Nucleus accumbens (tissue), 56 donors: Measurements from ENCODE around the gene MRPL53.

ENCODE experiments used
- DNase-seq, 56 donors: peaks; one replicate each; lab custom pipeline; 2025; lab: John Stamatoyannopoulos, UW

MRPL53 gene

DNA sequence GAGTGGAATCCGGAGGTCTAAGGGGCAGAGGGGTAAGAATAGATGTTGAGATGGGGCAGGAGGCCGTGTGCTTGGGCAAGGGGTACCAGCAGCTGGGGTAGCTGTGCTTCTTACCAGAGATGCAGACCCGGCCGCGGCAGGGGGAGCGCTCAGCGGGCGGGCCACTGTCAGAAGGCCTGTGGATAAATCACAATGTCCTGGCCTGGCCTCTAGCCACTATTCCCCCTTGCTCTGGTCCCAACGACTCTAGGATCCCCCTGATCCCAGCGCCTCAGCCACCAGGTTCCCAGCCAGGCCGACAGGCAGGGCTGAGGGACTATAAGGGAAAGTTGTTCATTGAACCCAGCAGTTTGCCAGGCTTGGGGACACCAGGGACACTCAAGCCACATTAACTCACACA is 42.0 kb downstream of the MRPL53 start:
- no peak for DNase-seq

DNA sequence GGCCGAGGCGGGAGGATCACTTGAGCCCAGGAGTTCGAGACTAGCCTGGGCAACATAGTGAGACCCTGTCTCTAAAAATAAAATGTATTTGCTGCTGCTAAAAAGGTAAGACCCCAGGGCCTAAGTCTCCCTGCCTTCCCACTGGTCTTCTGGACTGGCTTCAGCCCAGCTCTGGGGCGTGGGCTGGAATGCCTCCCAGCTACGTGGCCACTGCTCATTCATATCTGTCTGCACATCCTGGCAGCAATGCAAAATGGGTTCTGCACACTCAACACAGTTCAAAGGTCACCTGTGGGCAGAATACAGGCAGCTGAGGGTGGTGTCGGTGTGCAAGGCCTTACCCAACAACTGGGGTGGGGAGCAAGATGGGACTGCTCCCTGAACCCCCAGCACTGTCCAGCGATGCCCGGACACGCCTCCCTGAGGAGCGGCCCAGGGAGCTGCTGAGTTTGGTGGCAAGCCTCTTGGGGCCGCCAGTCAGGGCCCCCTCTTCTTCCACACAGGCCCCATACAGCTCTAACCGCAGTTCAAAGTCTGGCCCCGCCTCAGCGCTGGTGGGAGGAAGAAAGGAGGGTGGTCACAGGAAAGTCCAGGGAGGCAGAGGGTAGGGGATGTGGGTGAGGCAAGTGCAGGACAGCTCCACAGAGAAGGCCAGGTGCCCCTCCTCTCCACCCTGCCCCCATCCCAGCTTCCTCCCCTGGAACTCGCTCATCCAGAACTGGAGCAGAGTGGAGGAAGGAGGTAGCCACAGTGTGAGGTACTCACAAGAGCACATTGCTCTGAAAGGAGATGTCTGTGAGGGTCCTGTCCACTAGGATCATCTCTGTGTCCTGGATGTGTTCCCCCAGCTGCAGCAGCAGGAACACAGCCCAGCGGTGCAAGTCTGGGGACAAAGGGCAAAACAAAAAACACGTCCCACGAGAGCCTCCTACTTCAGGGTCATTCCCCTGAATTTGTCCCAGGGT is 42.7 kb downstream of the MRPL53 start:
- no peak for DNase-seq

DNA sequence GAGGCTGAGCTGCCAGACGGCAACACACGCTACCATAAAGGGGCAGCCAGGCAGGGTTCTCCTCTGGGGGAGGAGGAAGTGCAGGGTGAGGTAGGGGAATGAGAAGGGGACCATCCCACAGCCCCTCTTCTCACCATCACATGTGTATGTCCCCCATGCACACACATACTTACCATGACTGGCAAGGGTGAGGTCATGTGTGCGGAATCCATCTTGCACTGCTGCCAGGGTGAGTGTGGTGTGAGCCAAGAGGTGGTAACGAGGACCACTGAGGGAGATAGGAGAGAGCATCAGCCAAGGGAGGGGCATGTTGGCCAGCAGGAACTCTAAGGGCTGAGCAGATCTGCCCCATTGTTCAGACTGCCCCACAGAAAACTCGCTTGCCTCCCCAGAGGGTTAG is 43.8 kb downstream of the MRPL53 start:
- no peak for DNase-seq

DNA sequence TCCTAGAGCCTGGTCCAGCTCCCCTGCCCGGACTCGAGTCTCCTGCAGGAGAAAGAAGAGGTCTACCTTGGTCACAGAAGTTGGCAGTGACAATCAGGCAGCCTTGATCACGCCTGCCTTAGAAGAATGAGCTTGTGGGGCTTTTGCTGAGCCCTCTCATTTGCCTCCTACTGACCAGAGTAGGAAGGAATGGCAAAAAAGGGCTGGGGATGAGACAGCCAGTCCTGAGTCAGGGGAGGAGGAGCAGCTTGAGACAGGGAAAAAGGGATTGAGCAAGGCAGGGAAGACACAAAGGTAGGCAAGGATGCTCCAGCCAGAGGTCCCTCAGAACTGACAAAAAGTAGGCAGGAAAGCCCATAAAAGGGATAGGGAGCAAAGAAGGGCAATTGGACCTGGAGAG is 44.9 kb downstream of the MRPL53 start:
- no peak for DNase-seq

- no peak for DNase-seq
These were observed 46.2 kb downstream of the MRPL53 start for GRCh38 chr2:74426181-74426758.

DNA sequence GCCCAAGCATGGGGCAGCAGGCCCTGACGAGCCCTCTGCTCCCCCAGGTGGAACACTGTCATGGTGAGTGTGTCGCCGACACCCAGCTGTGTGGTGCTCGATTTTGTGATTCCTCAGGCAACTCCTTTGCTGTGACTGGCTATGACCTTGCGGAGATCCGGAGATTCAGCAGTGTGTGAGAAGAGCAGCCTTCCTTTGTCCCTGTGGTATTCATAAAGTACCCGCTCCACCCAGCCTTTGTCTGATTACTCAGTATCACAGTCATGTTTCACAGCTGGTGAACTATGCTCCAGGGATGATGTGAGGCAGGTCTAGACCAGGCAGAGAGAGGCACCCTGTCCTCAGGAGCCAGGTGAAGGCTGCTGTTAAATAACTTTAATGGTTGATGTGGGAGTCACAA is 47.0 kb downstream of the MRPL53 start:
- DNase-seq, result no peak

DNA sequence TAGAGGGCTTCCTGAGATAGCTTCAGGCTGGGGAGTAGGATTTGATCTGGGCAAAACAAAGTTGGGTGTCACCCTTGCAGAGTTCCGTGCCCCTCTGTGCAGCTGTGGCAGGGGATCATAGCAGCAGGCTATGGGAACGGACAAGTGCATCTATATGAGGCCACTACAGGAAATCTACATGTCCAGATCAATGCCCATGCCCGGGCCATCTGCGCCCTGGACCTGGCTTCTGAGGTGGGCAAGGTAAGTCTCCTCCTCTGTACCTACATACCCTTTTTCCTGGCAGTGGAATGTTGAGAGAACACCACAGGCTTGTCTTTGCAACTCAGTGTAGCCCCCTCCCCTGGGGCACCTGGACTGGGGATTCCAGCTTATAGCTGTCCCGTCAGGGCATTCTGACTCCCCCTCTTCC is 47.5 kb downstream of the MRPL53 start:
- DNase-seq, result no peak

DNA sequence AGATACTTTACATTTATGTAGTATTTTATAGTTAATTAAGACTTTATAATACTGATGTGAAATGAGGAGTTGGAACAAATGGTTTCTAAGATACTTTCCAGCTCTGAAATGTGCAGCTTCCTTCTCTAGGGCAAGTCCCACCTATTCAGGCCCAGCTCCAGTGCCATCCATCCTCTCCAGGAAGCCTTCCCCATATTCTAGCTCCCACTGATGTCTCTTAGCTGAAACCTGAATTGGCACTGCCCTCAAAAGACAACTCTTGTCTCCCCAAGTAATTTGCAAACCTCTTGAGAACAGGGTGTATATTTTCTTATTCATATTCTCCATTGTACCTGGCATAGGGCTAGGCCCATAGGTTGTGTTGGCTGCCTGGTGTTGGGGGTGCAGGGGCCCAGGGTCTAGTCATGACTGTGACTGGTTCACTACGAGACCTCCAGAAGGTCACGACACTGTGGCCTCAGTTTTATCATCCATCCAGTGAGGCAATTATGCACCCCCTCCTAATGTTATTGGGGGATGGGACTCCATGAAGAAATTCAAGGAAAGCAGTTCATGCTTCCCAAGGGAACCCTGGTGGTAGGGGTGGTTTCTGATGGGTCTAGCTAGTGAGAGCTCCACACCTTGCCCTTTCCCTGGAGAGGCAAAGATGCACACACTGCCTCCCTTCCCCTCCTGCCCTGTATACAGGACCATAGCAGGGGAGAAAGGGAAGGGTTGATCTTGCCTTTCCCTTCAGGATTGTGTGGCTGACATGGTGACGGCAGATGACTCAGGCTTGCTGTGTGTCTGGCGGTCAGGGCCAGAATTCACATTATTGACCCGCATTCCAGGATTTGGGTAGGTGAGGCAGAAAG is 48.1 kb downstream of the MRPL53 start:
- DNase-seq, result no peak

DNA sequence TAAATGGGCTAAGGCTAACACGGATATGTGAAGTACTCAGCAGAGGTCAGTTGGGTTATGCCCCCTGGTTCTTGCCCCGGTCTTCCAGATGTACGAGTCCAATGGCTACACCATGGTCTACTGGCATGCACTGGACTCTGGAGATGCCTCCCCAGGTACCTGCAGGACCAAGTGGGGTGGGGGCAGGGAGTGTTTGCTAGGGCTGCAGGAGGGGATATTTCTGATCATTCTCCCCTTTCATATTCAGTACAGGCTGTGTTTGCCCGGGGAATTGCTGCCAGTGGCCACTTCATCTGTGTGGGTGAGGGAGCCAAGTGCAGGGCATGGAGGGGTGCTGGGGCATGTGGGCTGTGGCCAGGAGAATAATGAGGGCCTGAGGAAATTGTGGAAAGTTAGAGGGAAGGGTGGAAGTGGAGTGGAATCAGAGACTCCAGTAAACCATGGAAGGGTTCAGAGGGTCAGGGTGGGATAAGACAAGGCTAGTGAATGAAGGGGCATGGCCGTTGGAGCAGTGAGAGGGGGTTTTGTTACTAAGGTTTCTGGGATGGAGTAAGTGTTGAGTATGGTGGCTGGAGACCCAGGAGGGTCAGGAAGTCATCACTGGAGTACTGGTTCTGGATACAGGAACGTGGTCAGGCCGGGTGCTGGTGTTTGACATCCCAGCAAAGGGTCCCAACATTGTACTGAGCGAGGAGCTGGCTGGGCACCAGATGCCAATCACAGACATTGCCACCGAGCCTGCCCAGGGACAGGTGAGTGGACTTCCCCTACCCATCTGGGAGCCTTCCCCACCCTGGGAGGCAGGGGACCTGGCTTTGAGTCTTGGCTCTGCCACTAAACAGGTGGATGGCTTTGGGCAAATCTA is 49.0 kb downstream of the MRPL53 start:
- DNase-seq, result no peak
